ENCODE measurements around the gene ITPR2.

The ITPR2 gene

GRCh38 chr12:26384536-26384935, 448.5 kb downstream of the ITPR2 start:
- H2AFZ ChIP-seq (ENCODE audit: low read length), result no peak overlapping the region
- no peaks in the 10 kb centered on the region; the same call in 1 of the 2 replicates for H3K36me3 ChIP-seq (replicated peaks; ENCODE audit: insufficient read depth, low read length)
- TF ChIP-seq EZH2phosphoT487 (IDR thresholded peaks at IDR 0.05; ENCODE audit: low read length) (no peak), EZH2 (optimal IDR thresholded peaks at IDR 0.05; ENCODE audit: low read depth, low read length) (no peak), CTCF (IDR thresholded peaks at IDR 0.05; ENCODE audit: low read length) (no peak)
- H3K4me1 ChIP-seq (ENCODE audit: low read length), result no peaks in the 10 kb centered on the region
- H3K27me3 ChIP-seq (replicated peaks; ENCODE audit: insufficient read depth, low read length), result no peaks in the 10 kb centered on the region
- H3K4me3 ChIP-seq (ENCODE audit: low read length), result no peak overlapping the region
- H3K9me3 ChIP-seq (replicated peaks; ENCODE audit: insufficient read depth, low read length), result no peaks in the 10 kb centered on the region
- H3K27ac ChIP-seq (ENCODE audit: low read length), result no peak overlapping the region
- H3K9ac ChIP-seq (ENCODE audit: low read length), result no peak overlapping the region
- 0 out of 2 replicates have a peak, but pooled peaks cover 8% of the 10 kb centered on the region for H3K79me2 ChIP-seq (ENCODE audit: low read length)
- H4K20me1 ChIP-seq (ENCODE audit: insufficient read depth, low read length), result no peaks in the 10 kb centered on the region
- DNase-seq, result no peak
- no peaks in the 10 kb centered on the region for H3K9me2 ChIP-seq (replicated peaks; ENCODE audit: insufficient read depth, low read length)
- no peak overlapping the region for H3K4me2 ChIP-seq (ENCODE audit: low read depth, low read length)
- H3F3A ChIP-seq (ENCODE audit: insufficient read depth, low read length), result no peaks in the 10 kb centered on the region

- 0 out of 2 replicates have a peak, but pooled peaks cover 4% of the 10 kb centered on the region for H3K79me2 ChIP-seq (ENCODE audit: low read length)
- no peaks in the 10 kb centered on the region for H3K9me3 ChIP-seq (replicated peaks; ENCODE audit: insufficient read depth, low read length)
- no peaks in the 10 kb centered on the region for H3F3A ChIP-seq (ENCODE audit: insufficient read depth, low read length)
- no peaks in the 10 kb centered on the region for H3K9me2 ChIP-seq (replicated peaks; ENCODE audit: insufficient read depth, low read length)
- no peak for DNase-seq
- H3K4me3 ChIP-seq (ENCODE audit: low read length), result no peak overlapping the region
- no peaks in the 10 kb centered on the region for H3K27me3 ChIP-seq (replicated peaks; ENCODE audit: insufficient read depth, low read length)
- no peaks in the 10 kb centered on the region for H4K20me1 ChIP-seq (ENCODE audit: insufficient read depth, low read length)
- H3K4me2 ChIP-seq (ENCODE audit: low read depth, low read length), result no peak overlapping the region
- H3K4me1 ChIP-seq (ENCODE audit: low read length), result no peaks in the 10 kb centered on the region
- TF ChIP-seq CTCF (IDR thresholded peaks at IDR 0.05; ENCODE audit: low read length), result no peak
- TF ChIP-seq EZH2 (optimal IDR thresholded peaks at IDR 0.05; ENCODE audit: low read depth, low read length), result no peak
- no peak for TF ChIP-seq EZH2phosphoT487 (IDR thresholded peaks at IDR 0.05; ENCODE audit: low read length)
- H3K36me3 ChIP-seq (replicated peaks; ENCODE audit: insufficient read depth, low read length), result no peaks in the 10 kb centered on the region; the same call in 1 of the 2 replicates
- H3K27ac ChIP-seq (ENCODE audit: low read length), result no peak overlapping the region
- no peak overlapping the region for H2AFZ ChIP-seq (ENCODE audit: low read length)
- H3K9ac ChIP-seq (ENCODE audit: low read length), result no peak overlapping the region
These were observed 450.0 kb downstream of the ITPR2 start for GRCh38 chr12:26383041-26383440.

GRCh38 chr12:26380897-26381296, 452.1 kb downstream of the ITPR2 start:
- Histone ChIP-seq H3K79me2 (ENCODE audit: low read length) (no peaks in the 10 kb centered on the region), H3K4me1 (ENCODE audit: low read length) (no peaks in the 10 kb centered on the region), H3F3A (ENCODE audit: insufficient read depth, low read length) (no peaks in the 10 kb centered on the region)

More at GRCh38 chr12:26380897-26381296, 452.1 kb downstream of the ITPR2 start:
- Histone ChIP-seq H3K4me3 (ENCODE audit: low read length) (no peak overlapping the region), H3K9me3 (replicated peaks; ENCODE audit: insufficient read depth, low read length) (no peaks in the 10 kb centered on the region), H3K4me2 (ENCODE audit: low read depth, low read length) (no peak overlapping the region), H3K27me3 (replicated peaks; ENCODE audit: insufficient read depth, low read length) (no peaks in the 10 kb centered on the region), H3K9ac (ENCODE audit: low read length) (no peak overlapping the region), H3K27ac (ENCODE audit: low read length) (no peak overlapping the region), H3K9me2 (replicated peaks; ENCODE audit: insufficient read depth, low read length) (no peaks in the 10 kb centered on the region), H4K20me1 (ENCODE audit: insufficient read depth, low read length) (no peaks in the 10 kb centered on the region), H2AFZ (ENCODE audit: low read length) (no peak overlapping the region), H3K36me3 (replicated peaks; ENCODE audit: insufficient read depth, low read length) (no peaks in the 10 kb centered on the region)
- no peak for TF ChIP-seq EZH2phosphoT487 (IDR thresholded peaks at IDR 0.05; ENCODE audit: low read length)
- TF ChIP-seq CTCF (IDR thresholded peaks at IDR 0.05; ENCODE audit: low read length), result no peak
- TF ChIP-seq EZH2 (optimal IDR thresholded peaks at IDR 0.05; ENCODE audit: low read depth, low read length), result no peak
- no peak for DNase-seq

Measured in MM.1S (cell line).